Endothelial cell (in vitro differentiated cells): ENCODE measurements around the gene CTNS. TPM values are rescaled to one million over a fixed set of nuclear protein-coding genes. Genes with fewer than 3 reads are reported as not detected.

Experiments
- DNase-seq: peaks from one replicate; pipeline ENCODE4 v3.0.0; 2021; ENCODE audit warnings: low spot score
- H3K27ac Mint-ChIP-seq: one replicate; pipeline ENCODE4 v1.8.0; 2021; ENCODE audit warnings: mixed read lengths, inconsistent platforms; ENCODE audit not compliant: unreplicated experiment
- H3K27me3 Mint-ChIP-seq: one replicate; pipeline ENCODE4 v1.8.0; 2021; ENCODE audit warnings: mild to moderate bottlenecking, moderate library complexity, mixed read lengths, inconsistent platforms; ENCODE audit not compliant: unreplicated experiment
- H3K36me3 Mint-ChIP-seq: one replicate; pipeline ENCODE4 v1.8.0; 2021; ENCODE audit warnings: mild to moderate bottlenecking, low read depth, mixed read lengths, inconsistent platforms; ENCODE audit not compliant: unreplicated experiment
- H3K4me1 Mint-ChIP-seq: one replicate; pipeline ENCODE4 v1.8.0; 2021; ENCODE audit warnings: mild to moderate bottlenecking, mixed read lengths, inconsistent platforms; ENCODE audit not compliant: unreplicated experiment
- H3K4me3 Mint-ChIP-seq: one replicate; pipeline ENCODE4 v1.8.0; 2021; ENCODE audit warnings: mild to moderate bottlenecking, mixed read lengths, inconsistent platforms; ENCODE audit not compliant: unreplicated experiment
- H3K9me3 Mint-ChIP-seq: one replicate; pipeline ENCODE4 v1.8.0; 2021; ENCODE audit warnings: mixed read lengths, inconsistent platforms; ENCODE audit not compliant: unreplicated experiment
- CTCF ChIP-seq: fragments of 200-600 bp; sonication (generic); IDR thresholded peaks from one replicate; pipeline ENCODE4 v1.5.0; 2021; ENCODE audit warnings: antibody characterized with exemption; ENCODE audit not compliant: unreplicated experiment
- total RNA-seq: library from RNA; stranded (reverse); fragmentation: NEBNext Ultra II Directional; extraction: Animal tissue kit (Norgen Biotek cat#: 25700); gene quantifications from one replicate; pipeline ENCODE4 v1.2.1, GENCODE V29; 2021; ENCODE audit not compliant: unreplicated experiment

CTNS gene
- total RNA-seq, 1 donor from 2014 or later = 17.5 TPM

- Mint-ChIP-seq H3K36me3 (peaks cover 4% of the 10 kb centered on the region), H3K4me3 (no peak overlapping the region), H3K9me3 (no peaks in the 10 kb centered on the region), H3K4me1 (peaks cover 4% of the 10 kb centered on the region), H3K27me3 (peaks cover 9% of the 10 kb centered on the region), H3K27ac (no peak overlapping the region)
- no peak for DNase-seq
- no peak for TF ChIP-seq CTCF
Observed at GRCh38 chr17:3691617-3692067, 55.1 kb downstream of the CTNS start.

- H3K36me3 Mint-ChIP-seq = peaks cover 4% of the 10 kb centered on the region
- H3K9me3 Mint-ChIP-seq = no peaks in the 10 kb centered on the region
- H3K4me3 Mint-ChIP-seq = no peak overlapping the region
- no peak overlapping the region for H3K27ac Mint-ChIP-seq
- no peak for TF ChIP-seq CTCF
- peaks cover 4% of the 10 kb centered on the region for H3K4me1 Mint-ChIP-seq
- no peak for DNase-seq
- H3K27me3 Mint-ChIP-seq = peaks cover 9% of the 10 kb centered on the region
Observed at GRCh38 chr17:3692346-3692745, 55.8 kb downstream of the CTNS start.

GRCh38 chr17:3693141-3693540 is 56.6 kb downstream of the CTNS start:
- Mint-ChIP-seq H3K9me3 (no peaks in the 10 kb centered on the region), H3K4me1 (peaks cover 4% of the 10 kb centered on the region), H3K4me3 (no peak overlapping the region), H3K36me3 (peaks cover 4% of the 10 kb centered on the region), H3K27me3 (peaks cover 16% of the 10 kb centered on the region), H3K27ac (no peak overlapping the region)
- DNase-seq = no peak
- TF ChIP-seq CTCF = no peak

- no peak overlapping the region for H3K27ac Mint-ChIP-seq
- H3K9me3 Mint-ChIP-seq = no peaks in the 10 kb centered on the region
- no peak for DNase-seq
- no peak for TF ChIP-seq CTCF
- H3K4me1 Mint-ChIP-seq = peaks cover 4% of the 10 kb centered on the region
- H3K36me3 Mint-ChIP-seq = peaks cover 4% of the 10 kb centered on the region
- H3K27me3 Mint-ChIP-seq = peaks cover 16% of the 10 kb centered on the region
- H3K4me3 Mint-ChIP-seq = no peak overlapping the region
Observed at GRCh38 chr17:3693829-3694231, 57.3 kb downstream of the CTNS start.

GRCh38 chr17:3695129-3695722 is 58.7 kb downstream of the CTNS start:
- Mint-ChIP-seq H3K4me1 (no peaks in the 10 kb centered on the region), H3K36me3 (no peaks in the 10 kb centered on the region), H3K27ac (no peak overlapping the region), H3K9me3 (no peaks in the 10 kb centered on the region), H3K27me3 (peaks cover 10% of the 10 kb centered on the region), H3K4me3 (no peak overlapping the region)
- TF ChIP-seq CTCF = no peak
- no peak for DNase-seq
